C4-2B (cell line): Measurements from ENCODE around the gene SOX6.

Experiments
- CTCF ChIP-seq: fragments of 450-650 bp; conservative IDR thresholded peaks from 2 replicates; pipeline ENCODE4 v1.5.1; 2017; ENCODE audit warnings: mild to moderate bottlenecking
- ZFX ChIP-seq: fragments of 450-650 bp; IDR thresholded peaks from 2 replicates; pipeline ENCODE4 v1.6.1; 2017

- TF ChIP-seq CTCF = peak; percentile 23
- TF ChIP-seq ZFX = no peak
These were observed 165.0 kb downstream of the SOX6 start for GRCh38 chr11:16191212-16191867.
